Measurements from ENCODE around the gene EPHA3. TPM values are rescaled to one million over a fixed set of nuclear protein-coding genes. Genes with fewer than 3 reads are reported as not detected.

Gene EPHA3
- total RNA-seq, 1 experiment from 2014 or later = 0.74 TPM

- Mint-ChIP-seq H3K4me3 (no peak overlapping the region), H3K36me3 (no peaks in the 10 kb centered on the region), H3K9me3 (no peaks in the 10 kb centered on the region), H3K4me1 (peaks cover 29% of the 10 kb centered on the region), H3K27ac (no peak overlapping the region), H3K27me3 (ENCODE audit: low read depth) (no peaks in the 10 kb centered on the region; the same call in 1 of the 2 replicates)
- no peak for DNase-seq (ENCODE audit: low spot score)
- CTCF ChIA-PET = no interaction called here
- POLR2A ChIA-PET = no interaction called here
- no peak for TF ChIP-seq ZNF121 (CRISPR knock-in tag; IDR thresholded peaks at IDR 0.05)
- no peak for TF ChIP-seq SP1 (CRISPR knock-in tag; conservative IDR thresholded peaks at IDR 0.05)
- no peak for TF ChIP-seq MYBL2 (CRISPR knock-in tag; IDR thresholded peaks at IDR 0.05)
- no peak for TF ChIP-seq ZNF423 (CRISPR knock-in tag; IDR thresholded peaks at IDR 0.05)
- TF ChIP-seq KAT7 (CRISPR knock-in tag; IDR thresholded peaks at IDR 0.05; ENCODE audit: borderline replicate concordance) = no peak
- TF ChIP-seq GTF2I (CRISPR knock-in tag; conservative IDR thresholded peaks at IDR 0.05) = no peak
- TF ChIP-seq CREB1 (CRISPR knock-in tag; IDR thresholded peaks at IDR 0.05) = no peak
- no peak for ATAC-seq
Observed at GRCh38 chr3:89260721-89261120, 153.3 kb downstream of the EPHA3 start.

DNA sequence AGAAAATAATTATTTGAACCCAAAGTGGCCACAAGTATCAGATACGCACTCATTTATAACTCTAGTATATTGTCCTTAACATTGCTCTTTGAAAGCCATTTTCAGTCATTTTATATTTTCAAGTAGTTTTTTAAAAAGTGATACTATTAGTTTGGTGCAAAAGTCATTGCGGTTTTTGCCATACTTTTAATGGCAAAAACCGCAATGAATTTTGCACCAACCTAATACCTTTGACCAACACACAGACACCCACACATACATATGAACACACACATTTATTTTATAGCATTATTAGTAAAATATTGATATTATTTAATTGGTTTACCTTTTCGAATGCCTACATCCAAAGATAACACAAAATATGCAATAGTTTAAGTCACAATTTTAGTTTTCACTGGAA, 154.3 kb downstream of the EPHA3 start:
- DNase-seq (ENCODE audit: low spot score) (no peak), ATAC-seq (no peak)
- Mint-ChIP-seq H3K27me3 (ENCODE audit: low read depth) (no peaks in the 10 kb centered on the region; the same call in 1 of the 2 replicates), H3K4me1 (peaks cover 36% of the 10 kb centered on the region), H3K27ac (no peak overlapping the region), H3K9me3 (no peaks in the 10 kb centered on the region), H3K4me3 (no peak overlapping the region), H3K36me3 (no peaks in the 10 kb centered on the region)
- ChIA-PET POLR2A (no interaction called here), CTCF (no interaction called here)
- TF ChIP-seq SP1 (CRISPR knock-in tag; conservative IDR thresholded peaks at IDR 0.05) (no peak), NFE2L1 (CRISPR knock-in tag; IDR thresholded peaks at IDR 0.05) (no peak), HMGA2 (CRISPR knock-in tag; IDR thresholded peaks at IDR 0.05) (no peak), GABPB1 (CRISPR knock-in tag; IDR thresholded peaks at IDR 0.05) (no peak), ZNF138 (CRISPR knock-in tag; conservative IDR thresholded peaks at IDR 0.05) (no peak), USF1 (CRISPR knock-in tag; IDR thresholded peaks at IDR 0.05) (no peak), MXD4 (CRISPR knock-in tag; IDR thresholded peaks at IDR 0.05; ENCODE audit: borderline replicate concordance) (no peak), ZNF532 (CRISPR knock-in tag; IDR thresholded peaks at IDR 0.05; ENCODE audit: borderline replicate concordance) (no peak), E2F5 (CRISPR knock-in tag; IDR thresholded peaks at IDR 0.05) (no peak), FOXK1 (CRISPR knock-in tag; IDR thresholded peaks at IDR 0.05) (no peak), NR2C2 (CRISPR knock-in tag; IDR thresholded peaks at IDR 0.05) (no peak)
- TF ChIP-seq, protein P1, sequence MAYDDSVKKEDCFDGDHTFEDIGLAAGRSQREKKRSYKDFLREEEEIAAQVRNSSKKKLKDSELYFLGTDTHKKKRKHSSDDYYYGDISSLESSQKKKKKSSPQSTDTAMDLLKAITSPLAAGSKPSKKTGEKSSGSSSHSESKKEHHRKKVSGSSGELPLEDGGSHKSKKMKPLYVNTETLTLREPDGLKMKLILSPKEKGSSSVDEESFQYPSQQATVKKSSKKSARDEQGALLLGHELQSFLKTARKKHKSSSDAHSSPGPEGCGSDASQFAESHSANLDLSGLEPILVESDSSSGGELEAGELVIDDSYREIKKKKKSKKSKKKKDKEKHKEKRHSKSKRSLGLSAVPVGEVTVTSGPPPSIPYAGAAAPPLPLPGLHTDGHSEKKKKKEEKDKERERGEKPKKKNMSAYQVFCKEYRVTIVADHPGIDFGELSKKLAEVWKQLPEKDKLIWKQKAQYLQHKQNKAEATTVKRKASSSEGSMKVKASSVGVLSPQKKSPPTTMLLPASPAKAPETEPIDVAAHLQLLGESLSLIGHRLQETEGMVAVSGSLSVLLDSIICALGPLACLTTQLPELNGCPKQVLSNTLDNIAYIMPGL (CRISPR knock-in tag; IDR thresholded peaks at IDR 0.05) = no peak

Data from WTC11 (cell line).